SK-MEL-5 (cell line): ENCODE results near the gene FRMD3. TPM values are rescaled to one million over a fixed set of nuclear protein-coding genes. Genes with fewer than 3 reads are reported as not detected.
A peak's percentile ranks its signal among the peaks of the same experiment; 100 is the strongest.

ENCODE experiments used
- DNase-seq: peaks from one replicate; pipeline ENCODE4 v3.0.0-alpha.2; 2016; ENCODE audit warnings: low read depth, low spot score
- in situ Hi-C: cut with HindIII; loops from 2 replicates; pipeline ENCODE4 v1.10.0; 2016; ENCODE audit warnings: low sequenced_read_pairs, high pct_unique_total_duplicates, low pct_unique_long_range_greater_than_20kb
- polyA plus RNA-seq, 2 experiments: library from polyadenylated mRNA; depleted of rRNA; stranded (reverse); fragments of >200 nt; gene quantifications; 2 replicates each; pipeline ENCODE4 v1.2.3, GENCODE V29; 2015
- total RNA-seq: library from RNA; depleted of rRNA; stranded (reverse); fragments of >200 nt; shearing (Covaris generic); gene quantifications from 2 replicates; pipeline ENCODE4 v1.2.3, GENCODE V29; 2014; rRNA removed

Gene FRMD3
- total RNA-seq: 21.5 and 22.1 TPM in 2 replicates
- 6.7 and 7.0 TPM in 2 replicates for polyA plus RNA-seq (2015; cell fraction: cytosol; rRNA removed)
- 10.3 and 18.8 TPM in 2 replicates for polyA plus RNA-seq (2015; cell fraction: nucleus; rRNA removed)

DNA sequence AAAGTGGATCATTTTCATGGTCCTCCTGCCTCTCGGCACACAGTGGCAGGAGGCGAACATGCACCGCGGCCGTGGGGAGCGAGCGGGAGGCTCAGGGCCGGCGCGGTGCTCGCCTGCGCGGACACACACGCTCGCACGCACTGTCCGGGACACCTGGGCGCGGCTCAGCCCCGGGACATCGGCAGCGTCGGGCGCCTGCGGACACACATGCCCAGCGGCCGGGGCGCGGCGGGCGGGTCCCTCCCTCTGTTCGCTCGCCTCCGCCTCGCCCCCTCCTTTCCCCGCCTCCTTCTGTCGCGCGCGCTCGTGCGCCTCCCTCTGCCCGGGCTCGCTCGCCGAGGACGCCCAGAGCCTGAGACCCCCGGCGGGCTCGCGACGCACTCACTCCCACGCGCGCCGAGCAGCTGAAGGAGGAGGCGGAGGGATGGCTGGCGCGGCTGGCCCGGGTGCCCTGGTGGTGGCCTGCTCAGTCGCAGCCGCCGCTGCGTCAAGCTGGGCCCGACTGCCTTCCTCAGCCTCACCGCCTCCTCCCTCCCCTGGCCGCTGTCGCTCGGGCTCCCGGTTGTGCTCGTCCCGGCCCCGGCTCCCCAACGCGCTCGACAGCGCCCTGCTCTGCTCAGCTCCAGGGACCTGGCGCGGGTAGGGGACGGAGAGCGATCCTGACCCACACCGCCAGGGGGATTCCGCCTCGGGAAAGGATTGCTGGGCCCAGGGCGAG, at the start of gene FRMD3:
FRMD3 (minus strand) TSS at position 230 of the 718 bp plus-strand sequence; CDS start at position 60, 170 bp downstream.
- in situ Hi-C loops: no loop called here
- DNase-seq: peak; percentile 66

DNA sequence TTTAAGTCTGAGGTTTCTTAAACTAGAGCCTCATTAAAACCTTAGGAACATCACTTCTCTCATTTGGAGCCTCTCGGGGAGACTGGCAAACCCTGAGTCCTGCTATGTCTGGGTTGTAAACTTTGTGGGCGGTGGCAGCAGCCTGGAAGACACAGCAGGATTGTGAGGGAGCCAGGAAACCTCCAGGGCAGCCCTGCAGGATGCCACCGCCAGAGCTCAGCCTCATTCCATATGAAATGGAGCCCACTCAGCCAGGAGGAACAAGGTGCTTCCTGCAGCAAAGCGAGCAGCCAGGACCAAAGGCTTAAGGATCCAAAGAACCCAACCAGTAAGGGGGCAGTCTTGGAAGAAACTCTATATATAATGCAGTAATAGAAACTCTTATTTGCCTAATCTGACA, 46.8 kb upstream of the FRMD3 start:
- no peak for DNase-seq
- in situ Hi-C loops: no loop called here

DNA sequence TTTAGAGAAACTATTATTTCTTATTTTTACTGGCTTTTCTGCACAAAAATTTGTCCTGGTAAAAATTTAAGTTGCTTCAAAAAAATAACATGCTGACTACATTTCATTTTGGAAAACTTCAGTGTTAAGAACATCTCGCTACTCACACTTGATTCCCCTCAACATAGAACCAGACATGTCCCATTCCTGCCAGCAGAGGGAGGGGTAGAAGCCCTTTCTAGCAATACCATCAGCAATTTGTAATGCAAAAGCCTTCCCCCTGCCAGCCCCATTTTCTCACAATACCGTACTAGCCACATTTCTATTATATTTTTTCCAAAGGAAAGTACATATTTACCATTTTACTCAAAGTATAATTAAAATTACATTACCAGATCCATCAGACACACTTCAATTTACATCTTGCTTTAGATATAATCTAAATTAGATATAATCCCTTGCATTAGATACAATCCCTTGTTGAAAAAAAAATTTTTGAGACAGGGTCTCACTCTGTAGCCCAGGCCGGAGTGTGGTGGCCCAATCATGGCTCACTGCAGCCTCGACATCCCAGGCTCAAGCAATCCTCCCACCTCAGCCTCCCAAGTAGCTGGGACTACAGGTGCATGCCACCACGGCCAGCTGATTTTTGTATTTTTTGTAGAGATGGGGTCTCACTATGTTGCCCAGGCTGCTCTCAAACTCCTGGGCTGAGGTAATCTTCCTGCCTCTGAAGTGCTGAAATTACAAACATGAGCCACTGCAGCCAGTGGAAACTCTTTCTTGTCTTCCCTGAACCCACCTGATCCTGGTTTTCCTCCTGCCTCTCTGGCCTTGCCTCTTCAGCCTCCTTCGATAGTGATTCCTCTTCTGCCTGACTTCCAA, 45.2 kb upstream of the FRMD3 start:
- peak; percentile 78 for DNase-seq
- in situ Hi-C loops: no loop called here

GRCh38 chr9:83582029-83582428, 43.8 kb upstream of the FRMD3 start:
- in situ Hi-C loops: no loop called here
- no peak for DNase-seq

DNA sequence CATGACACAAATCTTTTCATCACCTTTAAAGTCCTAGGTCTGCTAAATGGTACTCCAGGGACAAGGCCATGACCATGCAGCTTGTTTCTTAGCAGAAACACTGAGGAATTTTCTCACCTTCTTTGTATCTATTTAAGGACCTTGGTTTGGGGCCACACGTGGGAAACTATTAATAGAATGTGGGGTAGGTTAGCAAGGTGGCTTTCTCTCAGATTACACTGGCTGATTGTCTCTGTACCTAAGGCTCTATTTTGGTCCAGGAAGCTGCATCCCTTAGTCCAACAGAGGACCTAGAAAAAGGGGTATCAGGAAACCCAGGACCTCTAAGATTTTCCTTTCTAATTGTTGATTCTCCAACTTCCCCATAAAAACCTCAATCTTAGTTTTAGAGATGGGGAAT, 36.3 kb upstream of the FRMD3 start:
- in situ Hi-C loops: no loop called here
- no peak for DNase-seq

DNA sequence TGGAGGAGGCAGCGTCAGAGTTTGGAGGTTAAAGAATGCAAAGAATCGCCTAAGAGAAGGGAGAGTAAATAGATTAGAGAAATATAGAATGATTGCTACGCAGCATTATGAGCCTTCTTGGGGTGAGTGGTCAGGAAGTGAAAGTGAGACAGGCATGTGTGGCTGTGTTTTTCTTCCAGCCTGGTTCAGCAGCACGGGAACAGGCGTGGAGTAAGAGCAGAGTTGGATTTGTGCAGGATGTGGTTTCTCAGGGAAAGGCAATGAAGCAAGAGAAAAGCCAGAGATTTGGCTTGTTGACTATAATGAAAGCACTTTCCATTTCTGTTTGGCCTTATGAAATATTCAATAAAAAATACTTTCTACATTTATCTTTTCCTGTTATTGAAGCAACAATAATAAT, 34.3 kb upstream of the FRMD3 start:
- DNase-seq: no peak
- in situ Hi-C loops: no loop called here

GRCh38 chr9:83570359-83570758, 32.2 kb upstream of the FRMD3 start:
- no peak for DNase-seq
- in situ Hi-C loops: no loop called here

- in situ Hi-C loops: no loop called here
- DNase-seq: no peak
Observed at GRCh38 chr9:83569326-83569725, 31.1 kb upstream of the FRMD3 start.

- in situ Hi-C loops: no loop called here
- no peak for DNase-seq
Observed at GRCh38 chr9:83563360-83563759, 25.2 kb upstream of the FRMD3 start.

DNA sequence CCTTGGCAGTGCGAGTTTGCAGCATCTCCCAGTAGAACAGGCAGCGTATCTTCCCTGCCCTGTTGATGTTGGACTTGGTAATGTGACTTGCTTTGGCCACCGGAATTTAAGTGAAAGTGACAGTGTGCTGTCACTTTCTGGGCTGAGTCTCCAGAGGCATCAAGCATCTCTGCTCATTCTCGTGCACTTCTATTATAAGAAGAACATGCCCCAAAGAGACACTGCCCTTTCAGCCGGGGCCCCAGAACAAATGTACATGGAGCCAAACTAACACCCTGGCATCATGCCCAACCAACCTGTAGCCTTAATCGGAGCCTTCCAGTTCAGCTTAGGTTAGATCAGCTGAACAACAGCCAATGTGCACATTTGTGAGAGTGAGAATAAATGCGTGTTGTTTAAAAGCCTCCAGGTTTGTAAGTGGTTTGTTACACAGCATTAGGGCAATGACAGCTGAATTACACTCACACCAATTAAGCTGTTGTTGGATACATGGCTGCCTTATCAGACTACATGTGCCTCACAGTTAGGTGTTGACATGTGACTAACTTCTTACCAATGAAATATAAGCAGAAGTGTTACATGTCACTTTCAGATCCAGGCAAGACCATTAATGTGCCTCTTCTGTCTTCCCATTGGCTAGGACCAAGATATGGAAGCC, 22.1 kb upstream of the FRMD3 start:
- no peak for DNase-seq
- in situ Hi-C loops: no loop called here

- DNase-seq: no peak
Observed at GRCh38 chr9:83557771-83558170, 19.6 kb upstream of the FRMD3 start.

DNA sequence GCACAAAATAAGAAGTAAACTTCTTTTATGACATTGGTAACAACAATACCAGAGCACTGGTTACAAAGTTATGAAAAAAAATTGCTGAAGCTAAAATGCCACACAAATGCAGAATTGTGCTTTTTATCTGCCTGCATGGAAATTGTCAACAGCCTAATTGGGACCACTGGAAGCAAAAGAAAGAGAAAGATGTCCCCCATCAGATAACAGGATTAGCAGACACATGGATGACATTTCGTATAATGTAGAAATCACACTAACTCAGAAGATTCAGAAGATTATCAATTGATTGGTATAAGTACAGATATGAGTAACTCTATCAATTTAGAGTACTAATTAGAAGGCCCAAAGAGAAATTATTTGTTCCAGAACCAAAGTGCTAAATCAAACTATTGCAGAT, 19.1 kb upstream of the FRMD3 start:
- in situ Hi-C loops: no loop called here

More at GRCh38 chr9:83557771-83558170, 19.6 kb upstream of the FRMD3 start:
- in situ Hi-C loops: no loop called here

DNA sequence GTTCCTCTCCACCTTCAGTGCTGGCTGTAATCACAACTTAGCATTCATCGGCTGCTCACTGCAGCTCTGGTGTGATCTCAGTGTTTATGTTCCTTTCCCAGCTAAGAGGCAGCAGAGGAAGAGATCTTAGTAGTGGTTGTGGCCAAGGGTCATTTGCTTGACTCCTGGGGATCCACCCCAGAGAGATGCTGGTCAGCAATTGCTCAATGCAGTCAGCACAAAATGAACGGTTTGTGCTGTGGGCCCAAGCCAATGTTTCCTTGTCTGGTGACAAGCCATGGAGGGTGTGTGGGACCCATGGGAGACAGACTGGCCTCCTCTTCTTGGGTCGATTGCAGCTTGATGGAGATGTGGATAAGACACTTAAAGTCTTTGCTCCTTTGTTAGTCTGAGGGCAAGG, 16.1 kb upstream of the FRMD3 start:
- in situ Hi-C loops: no loop called here

More for the DNA sequence above, 19.1 kb upstream of the FRMD3 start:
- DNase-seq: no peak

DNA sequence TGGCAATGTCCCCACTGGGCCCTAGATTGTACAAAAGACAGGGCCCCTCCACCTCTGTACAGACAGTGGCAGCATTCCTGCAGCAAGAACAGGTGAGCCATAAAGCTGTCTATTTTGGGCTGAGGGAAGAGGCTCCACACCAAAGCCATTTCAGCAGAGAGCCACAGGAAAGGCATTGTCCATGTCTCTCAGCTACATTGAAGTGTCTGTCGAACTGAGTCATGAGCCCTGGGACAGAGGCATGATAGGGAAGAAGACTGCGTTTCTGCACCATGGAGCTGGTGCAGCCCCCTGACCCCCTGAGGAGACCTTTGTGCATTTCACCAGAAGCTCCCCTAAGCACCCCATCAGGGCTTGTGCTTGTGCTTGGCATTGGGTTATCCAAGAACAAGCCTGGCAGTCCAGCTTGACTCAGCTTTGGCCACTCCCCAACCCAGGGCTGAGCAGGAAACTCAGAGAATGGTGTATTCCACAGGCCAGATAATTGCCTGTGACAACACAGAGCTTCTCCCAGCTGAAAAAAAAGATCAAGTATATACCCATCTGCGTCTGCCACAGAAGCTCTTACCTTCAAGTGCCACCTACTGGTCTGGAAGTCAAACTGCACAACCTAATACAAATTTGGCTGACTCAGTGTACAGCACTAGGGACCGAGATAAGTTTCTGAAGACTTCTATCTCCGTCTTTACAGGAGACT, 5.9 kb upstream of the FRMD3 start:
- in situ Hi-C loops: no loop called here
- peak; percentile 85 for DNase-seq

More for the DNA sequence above, 16.1 kb upstream of the FRMD3 start:
- DNase-seq: no peak

DNA sequence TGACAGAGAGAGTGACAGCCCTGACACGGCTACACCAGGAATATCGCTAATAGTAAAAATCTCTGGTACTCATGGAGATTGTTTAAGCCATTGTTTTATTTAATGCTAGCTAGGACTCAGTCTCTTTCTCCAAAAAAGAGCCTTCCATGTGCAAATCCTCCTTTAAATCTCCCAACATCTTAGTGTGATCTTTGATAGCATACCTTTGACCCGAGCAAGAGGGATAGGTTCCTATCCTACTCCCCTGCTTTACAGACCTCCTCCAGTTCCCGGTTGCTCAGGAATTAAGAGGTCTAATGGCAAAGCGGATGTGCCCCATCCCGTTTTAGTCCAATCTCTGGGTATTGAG, 663 bp upstream of the FRMD3 start:
- no peak for DNase-seq
- in situ Hi-C loops: no loop called here

- no peak for DNase-seq
- in situ Hi-C loops: no loop called here
Observed at GRCh38 chr9:83537331-83538171, 650 bp downstream of the FRMD3 start.

DNA sequence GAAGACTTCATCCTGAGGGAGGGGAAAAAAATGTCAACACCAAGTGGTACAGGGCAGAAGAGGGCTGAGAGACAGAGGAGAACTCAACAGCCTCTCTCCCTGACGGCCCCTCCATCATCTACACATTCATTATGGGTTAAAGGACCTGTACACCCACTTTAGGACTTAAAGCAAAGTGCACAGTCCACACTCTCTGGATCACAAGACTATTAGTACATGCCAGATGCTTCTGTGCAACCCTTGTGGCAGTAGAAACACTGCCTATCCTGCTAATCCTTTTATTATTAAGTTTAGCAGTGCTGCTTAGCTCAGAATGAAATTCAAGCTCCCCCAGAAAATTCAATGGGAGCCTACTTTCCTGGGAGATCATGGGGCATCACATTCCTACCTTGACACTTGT, 1.9 kb downstream of the FRMD3 start:
- in situ Hi-C loops: no loop called here
- DNase-seq: no peak
